NCI-H748 (cell line): ENCODE data around the gene SUMF1.
"Not testable (repeated sequence)": the region's sequence is repeated elsewhere in the genome, so short reads cannot be mapped to it uniquely, and the experiment has no call there.

Source experiments
- DNase-seq: peaks from one replicate; lab custom pipeline; 2025; ENCODE audit not compliant: unreplicated experiment; lab: John Stamatoyannopoulos, UW

The SUMF1 gene

DNA sequence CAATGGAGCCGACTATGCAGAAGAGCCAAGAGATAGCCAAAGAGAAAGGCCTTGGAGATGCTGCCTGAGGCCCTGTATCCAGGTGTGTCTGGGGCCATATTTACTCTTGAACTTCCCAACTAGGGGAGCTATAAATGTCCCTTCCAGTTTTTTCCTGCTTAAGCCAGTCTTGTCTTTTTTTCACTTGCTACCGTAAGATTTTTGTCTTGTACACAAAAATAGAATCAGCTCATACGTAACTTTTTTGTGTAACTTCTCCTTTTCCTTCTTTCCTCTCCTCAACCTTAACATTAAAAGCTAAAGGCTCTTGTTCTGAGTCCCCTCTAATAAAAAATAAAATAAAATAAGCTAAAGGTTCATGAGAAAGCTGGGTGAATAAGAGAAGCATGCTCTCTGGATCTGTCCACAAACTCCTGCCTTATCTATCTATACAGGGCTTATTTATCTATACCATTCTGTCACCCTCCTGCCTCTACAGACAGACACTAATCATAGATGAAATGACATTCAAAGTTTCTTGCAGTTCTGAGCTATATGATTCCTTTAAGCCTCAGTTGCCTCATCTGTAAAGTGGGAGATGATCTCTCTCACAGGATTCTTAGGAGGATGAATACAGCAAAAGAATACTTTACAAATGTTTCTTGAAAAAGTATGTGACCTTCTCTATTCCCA lies 4.6 kb downstream of the SUMF1 start:
- DNase-seq, result no peak

DNA sequence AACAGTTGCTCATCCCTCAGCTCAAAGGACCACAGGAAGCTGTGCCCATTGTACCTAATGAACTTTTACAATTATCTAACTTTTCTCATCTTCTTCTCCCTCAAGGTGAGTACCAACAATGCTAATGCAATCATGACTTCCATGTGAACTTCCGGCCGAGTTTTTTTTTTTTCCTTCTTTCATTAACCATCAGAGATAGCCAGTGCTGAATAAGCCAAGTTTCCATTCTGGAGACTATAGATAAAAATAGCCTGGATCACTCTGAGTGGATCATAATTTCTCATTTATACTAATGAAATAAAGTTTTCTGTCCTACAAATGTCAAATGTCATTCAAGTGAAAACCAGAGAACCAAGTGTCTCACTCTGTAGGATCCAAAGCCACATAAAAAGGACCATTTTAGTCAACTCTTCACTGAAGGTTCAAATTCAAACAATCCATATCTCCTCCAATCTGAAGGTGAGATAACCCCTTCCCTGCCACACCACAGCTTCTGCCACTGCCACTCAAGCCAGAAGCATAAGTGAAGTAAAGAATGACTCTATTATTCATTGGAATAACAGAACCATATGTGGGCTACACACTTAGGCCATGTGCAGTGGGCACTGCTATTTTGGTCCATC lies 5.5 kb downstream of the SUMF1 start:
- no peak for DNase-seq

DNA sequence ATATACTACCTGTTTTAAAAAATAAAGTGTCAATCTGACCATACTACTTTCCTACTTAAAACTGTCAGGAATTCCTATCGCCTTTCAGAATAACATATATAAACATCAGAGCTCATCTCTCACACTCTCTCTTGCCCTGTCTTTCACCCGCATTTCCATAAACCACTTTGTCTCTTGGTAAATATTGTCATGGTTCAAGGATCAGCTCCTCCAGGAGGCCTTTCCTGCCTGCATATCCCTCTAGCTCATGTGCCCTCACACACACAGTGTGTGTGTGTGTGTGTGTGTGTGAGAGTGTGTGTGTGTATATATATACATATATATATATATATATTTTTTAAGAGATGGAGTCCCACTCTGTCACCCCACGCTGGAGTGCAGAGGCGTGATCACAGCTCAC lies 6.7 kb downstream of the SUMF1 start:
- no peak for DNase-seq

DNA sequence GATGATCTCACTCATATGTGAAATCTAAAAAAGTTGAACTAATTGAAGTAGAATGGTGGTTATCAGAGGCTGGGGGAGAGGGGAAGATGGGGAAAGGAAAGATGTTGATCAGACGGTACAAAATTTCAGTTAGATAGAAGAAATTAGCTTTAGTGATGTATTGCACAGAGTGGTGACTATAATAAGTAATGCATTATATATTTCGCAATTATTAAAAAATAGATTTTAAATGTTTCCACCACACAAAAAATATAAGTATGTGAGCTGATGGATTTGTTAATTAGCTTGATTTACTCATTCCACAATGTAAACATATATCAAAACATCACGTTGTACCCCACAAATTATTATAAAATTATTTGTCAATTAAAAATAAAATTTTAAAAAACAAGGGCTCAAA lies 8.1 kb downstream of the SUMF1 start:
- no peak for DNase-seq

DNA sequence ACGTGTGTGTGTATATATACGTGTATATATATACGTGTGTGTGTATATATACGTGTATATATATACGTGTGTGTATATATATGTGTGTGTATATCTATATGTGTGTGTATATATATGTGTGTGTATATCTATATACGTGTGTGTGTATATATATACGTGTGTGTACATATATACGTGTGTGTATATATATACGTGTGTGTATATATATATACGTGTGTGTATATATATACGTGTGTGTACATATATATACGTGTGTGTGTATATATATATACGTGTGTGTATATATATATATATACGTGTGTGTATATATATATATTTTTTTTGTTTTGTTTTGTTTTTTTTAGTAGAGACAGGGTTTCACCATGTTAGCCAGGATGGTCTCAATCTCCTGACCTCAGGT lies 10.3 kb downstream of the SUMF1 start:
- not testable (repeated sequence) for DNase-seq

DNA sequence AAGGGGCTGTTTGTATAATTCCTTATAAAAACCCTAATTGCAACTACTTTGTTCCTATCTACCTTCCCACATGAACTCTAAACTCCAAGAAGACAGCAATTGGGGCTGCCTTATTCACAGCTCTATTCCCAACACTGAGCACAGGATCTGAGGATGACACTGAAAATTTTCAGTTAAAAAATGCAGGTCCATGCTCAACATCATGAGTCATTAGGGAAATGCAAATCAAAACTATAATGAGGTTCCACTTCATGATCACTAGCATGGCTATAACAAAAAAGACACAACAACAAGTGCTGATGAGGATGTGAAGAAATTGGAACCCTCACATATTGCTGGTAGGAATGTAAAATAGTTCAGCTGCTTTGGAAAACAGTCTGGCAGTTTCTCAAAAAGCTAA lies 12.9 kb downstream of the SUMF1 start:
- no peak for DNase-seq

DNA sequence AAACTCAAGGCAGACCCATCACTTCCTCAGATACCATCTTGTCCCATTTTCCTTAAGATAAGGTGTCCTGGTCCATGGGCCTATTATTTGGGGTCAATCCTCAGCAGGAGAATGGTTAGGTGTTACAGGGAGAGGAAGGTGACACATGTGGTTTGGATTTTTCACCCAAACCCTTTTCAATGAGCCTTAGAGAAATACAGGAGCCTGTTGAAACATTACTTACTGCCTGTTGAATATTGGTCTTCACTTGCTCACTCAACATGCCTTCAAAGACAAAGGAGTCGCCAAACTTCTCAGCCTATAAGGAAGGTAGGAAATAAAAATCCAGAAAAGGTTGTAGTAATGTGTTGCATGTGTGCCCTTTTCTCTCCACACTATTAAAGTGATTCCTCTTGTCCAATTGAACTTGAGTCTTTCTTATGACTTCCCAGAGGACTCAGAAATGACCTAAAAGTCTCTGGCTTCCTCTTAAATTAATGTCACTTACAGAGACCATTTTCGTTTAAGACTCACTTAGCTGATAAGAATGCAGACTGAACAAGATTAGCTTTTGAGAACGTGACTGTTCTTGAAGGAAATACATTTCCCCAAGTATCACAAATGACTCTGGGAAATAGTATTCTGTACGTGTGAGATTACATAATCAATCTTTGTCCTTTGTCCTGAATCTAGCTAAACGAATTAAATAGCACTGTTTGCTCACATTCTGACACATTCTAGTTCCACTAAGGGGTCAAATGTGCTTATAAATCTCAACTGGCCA lies 17.8 kb downstream of the SUMF1 start:
- no peak for DNase-seq

DNA sequence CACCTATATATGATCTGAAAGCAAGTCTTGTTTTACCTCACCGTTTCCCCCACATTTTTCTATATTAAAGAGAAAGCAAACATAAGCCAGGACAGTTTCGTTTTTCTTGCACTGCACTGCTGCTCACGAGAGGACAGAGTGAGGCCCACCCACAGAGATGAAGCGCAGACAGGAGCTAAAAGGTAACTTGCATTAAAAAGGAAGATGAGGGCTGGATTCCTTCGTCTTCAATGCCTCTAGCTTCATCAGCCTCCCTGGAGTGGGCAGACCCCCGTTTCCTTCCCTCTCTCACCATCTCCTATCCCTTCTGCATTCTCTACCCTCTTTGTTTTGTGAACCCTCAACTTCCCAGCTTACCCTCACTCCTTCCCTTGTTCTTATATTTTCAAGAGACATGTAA lies 18.9 kb downstream of the SUMF1 start:
- DNase-seq, result no peak

DNA sequence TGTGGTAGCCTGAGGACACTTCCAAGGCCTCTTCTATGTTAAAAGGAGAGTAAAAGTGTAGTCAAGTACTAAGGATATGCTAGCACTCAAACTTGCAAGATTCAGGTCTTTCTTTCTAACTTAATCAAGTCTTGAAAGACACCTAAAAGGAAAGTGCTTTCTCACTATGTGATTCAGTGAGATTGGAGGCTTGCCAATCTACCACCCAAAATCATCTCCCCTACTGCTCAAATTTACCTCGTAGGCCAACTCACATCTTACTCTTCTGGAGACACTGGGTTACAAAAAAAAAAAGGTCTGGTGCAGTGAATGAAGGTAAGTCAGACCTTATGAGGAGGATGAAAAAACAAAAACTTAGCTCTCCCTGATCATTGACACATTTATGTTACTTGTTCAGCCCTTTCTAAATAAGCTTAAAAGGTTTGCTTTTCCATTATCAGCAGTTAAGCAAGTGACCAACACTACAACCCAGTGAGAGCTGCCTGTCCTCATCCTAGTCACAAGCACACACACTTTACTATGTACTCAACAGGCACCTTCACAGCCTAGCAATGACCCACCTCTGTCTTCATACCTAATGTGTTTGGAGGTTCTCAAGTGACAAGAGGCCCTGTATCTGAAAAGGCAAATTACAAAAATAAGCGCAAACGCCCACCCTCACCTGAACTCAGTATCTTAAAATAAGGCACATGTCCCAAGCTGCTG lies 19.6 kb downstream of the SUMF1 start:
- DNase-seq, result no peak

DNA sequence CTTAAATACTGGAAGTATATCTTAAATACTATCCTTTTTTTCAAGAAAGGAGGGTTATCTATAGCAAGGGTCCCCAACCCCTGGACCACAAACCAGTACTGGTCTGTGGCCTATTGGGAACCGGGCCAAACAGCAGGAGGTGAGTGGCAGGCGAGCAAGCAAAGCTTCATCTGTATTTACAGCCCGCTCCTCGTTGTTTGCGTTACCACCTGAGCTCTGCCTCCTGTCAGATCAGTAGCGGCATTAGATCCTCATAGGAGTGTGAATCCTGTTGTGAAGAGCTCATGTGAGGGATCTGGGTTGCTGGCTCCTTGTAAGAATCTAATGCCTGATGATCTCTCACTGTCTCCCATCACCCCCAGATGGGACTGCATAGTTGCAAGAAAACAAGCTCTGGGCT lies 26.1 kb downstream of the SUMF1 start:
- no peak for DNase-seq

DNA sequence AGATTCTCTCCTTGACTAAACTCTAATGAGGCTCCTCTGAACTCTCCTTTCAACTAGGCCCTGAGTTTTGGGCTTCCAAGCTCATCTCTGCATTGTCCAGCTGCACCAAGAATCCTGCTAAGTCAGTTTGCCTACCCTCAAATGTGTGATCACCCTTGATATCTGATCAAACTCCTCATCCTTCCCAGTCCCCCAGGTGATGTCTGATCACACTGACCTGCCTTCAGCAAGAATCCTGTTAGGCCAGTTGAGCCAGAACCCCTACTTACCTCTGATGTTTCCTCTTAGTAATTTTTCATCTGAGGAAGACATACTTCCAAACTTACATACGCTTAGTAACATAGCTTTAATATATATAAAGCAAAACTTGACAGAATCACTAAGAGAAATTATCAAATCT lies 28.8 kb downstream of the SUMF1 start:
- no peak for DNase-seq

DNA sequence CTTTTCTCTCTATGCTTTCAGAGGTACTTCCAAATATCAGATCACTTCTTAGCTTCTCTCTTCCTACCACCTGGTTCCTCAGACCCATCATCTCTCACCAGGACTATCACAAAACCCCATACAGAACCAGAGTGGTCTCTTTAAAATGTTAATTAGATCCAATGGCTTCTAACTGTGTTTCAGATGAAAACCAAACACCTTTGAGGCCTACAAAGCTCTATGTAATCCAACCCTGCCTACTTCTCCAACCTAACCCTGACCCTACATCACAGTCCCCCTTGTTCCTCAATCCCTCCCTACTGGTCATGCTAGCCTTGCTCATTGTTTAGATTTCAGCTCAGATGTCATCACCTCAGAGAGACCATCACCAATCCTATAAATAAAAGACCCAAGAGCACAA lies 34.8 kb downstream of the SUMF1 start:
- DNase-seq, result no peak

DNA sequence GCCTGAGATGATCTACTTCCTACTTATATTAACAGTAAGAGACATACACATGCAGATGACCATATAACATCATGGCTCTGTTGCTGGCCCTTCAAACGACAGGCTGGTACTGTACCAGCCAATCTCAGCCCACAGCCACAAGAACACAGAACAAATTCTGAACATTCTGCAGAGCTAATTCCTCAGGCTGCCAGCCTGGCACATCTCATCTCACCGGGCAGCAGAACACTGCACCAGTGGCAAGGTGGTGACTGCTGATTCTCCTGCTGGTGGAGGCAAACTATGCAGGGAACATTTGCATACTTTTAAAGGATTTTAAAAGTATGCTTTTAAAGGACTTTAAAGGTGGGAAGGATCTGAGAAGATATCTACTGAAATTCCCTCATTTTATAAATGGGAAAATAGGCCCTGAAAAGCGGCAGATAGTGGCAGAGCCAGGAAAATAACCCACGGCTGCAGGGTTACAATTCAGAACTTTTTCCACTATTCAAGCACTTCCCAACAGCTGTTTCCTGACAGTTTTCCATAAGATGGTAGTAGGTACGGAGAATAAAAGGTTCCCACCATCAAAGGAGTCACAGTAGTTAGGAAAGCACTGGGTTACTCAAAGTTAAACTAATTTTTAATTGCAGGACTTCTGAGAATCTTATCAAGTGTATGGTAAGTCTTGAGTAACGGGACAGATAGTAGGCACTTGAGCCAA lies 37.3 kb downstream of the SUMF1 start:
- DNase-seq, result no peak

DNA sequence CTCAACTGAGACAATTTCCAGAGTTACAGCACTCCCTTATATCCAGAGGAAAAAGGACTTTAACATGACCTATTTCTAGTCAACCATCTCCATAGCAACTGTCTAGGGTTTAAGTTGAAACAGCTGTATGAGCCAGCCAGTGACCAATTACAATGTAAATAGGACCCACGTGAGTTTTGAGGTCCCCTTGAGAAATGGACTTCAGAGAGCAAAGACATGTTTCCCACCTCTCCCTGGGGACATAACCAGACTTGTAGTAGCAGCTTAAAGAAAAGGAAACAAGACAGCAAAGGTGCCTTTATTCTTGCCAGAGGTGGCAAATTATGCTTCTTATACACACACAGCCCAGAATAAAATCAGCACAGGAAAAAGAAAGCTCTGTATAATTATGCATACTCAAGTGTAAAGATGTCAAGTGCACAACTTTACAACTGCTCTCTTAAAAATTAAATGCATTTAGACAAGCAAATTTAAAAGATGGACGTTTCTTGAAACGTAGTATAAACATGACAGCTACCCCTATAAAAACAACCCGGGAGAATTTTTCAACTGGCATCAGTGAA lies 40.2 kb downstream of the SUMF1 start:
- DNase-seq, result no peak

DNA sequence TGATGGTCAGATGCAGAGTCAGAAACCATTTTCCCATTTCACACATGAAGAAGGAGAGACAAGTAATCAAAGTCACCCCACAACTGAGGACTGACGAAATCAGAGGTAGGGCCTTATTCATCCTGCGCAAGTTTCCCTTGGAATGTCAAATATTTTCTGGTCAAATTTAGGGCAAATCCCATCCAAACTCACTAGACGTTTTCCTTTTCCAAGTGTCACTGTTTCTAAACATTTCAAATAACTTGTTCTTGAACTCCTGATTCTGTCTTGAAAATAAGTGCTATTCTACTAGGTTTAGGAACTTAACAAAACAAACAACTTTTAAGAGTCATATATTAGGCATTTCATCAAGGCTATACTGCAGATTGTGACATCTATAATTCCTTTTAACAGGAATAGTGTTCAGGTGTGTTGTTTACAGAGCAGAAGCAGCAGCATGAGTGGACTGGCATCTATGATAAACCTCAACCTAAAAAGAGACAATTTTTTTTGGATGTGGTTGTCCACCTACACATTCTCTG lies 40.7 kb downstream of the SUMF1 start:
- no peak for DNase-seq

DNA sequence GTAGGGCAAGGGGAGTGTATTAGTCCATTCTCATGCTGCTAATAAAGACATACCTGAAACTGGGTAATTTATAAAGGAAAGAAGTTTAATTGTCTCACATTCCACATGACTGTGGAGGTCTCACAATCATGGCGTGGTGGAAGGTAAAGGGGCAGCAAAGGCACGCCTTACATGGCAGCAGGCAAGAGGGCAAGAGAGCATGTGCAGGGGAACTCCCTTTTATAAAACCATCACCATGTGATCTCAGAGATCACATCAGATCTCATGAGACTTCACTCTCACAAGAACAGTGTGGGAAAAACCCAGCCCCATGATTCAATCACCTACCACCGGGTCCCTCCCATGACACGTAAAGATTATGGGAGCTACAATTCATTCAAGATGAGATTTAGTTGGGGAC lies 41.4 kb downstream of the SUMF1 start:
- DNase-seq, result no peak

DNA sequence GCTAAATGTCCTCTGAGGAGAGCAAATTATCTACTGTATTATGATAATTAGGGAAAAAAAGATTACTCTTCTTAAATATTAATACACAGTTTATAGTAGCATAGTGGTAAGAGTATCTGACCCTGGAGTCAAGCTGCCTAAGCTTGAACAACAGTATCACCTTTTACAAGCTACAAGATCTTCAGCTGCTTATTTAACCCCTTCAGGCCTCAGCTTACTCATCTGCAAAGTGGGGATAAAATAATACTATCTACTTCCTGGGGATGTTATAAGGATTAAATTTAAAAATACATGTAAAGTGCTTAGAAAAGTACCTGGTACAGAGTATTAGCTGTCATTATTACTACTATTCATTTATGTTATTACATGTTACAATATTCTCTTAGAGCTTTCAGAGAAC lies 42.0 kb downstream of the SUMF1 start:
- DNase-seq, result no peak

DNA sequence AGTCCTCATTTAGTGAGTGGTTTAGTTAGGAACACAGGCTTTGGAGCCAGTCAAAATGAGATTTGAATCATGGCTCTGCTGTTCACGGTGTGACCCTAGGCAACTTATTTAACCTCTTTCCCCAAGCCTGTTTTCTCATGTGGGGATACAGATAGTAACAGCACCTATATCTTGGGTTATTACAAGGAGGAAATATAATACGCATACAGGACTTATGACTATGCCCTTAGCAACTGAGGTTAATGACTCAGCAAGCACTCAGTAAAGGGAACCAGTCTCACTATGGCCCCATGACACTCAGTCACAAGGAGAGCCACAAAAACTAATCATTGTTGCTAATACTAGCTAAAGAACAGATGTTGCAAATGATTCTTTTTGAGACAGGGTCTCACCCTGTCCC lies 45.9 kb downstream of the SUMF1 start:
- DNase-seq, result no peak

DNA sequence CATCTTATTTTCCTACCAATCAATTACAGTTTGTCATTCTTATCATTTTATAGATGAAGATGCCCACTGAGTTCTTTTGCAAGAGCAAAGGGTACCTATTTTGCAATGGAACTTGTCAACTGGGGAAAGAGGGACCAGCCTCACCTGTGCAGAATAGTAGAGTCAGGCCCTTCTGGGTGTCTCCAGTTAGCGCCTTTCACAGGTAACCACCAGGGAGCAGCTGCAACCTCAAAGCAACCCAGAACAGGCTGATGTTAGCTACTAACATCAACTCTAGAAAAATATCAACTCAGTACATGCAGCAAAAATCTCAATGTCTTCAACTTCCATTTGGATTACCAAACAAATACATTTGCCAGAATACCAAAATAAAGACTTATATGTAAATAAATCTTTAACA lies 47.1 kb downstream of the SUMF1 start:
- no peak for DNase-seq

DNA sequence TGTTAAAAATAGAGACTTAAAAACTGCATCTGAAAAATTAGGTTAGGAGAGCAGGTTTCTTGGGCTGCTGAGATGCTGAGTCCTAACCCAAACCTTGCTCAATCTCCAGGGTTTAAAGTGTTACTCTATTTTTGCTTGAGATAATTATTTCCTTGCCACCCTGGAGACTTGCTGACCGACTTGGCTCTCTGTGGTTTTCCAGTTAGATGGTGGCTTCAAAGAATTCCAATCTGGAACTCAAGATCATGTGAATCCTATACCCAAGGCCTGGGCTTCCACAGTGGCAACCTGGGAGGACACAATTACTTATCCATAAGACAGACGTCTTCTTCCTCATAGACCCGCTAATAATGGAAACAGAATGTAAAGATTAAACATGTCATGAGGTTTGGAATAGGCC lies 47.7 kb downstream of the SUMF1 start:
- no peak for DNase-seq

DNA sequence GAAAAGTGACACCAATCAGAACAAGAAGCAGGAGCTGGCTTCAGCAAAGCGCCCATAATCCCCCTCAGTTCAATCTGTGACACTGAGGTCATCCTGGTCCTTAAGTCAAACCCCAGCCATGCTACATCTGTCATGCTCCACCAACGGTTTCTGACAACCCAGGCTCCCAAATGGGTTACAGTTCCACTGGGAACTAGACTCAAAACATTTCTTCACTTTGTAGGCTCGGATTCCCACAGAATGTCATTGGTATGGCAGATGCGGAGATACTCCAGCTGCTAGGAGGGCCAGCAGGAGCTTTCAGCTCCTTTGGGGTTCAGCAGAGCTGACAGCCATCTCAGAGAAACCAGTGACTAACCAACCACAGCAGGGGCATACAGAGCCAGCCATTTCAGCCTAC lies 48.9 kb downstream of the SUMF1 start:
- no peak for DNase-seq
